Hippocampal formation (tissue), 2 donors: ENCODE data around the gene LGR6.
"Not testable (repeated sequence)": the region's sequence is repeated elsewhere in the genome, so short reads cannot be mapped to it uniquely, and the experiment has no call there.

Source experiments
- DNase-seq, 2 donors: peaks; one replicate each; lab custom pipeline; 2025; lab: John Stamatoyannopoulos, UW

The LGR6 gene

GRCh38 chr1:202240226-202240625 is 46.6 kb downstream of the LGR6 start:
- not testable (repeated sequence) for DNase-seq

GRCh38 chr1:202240956-202241355 is 47.4 kb downstream of the LGR6 start:
- no peak for DNase-seq

GRCh38 chr1:202241376-202242079 is 47.9 kb downstream of the LGR6 start:
- no peak for DNase-seq

GRCh38 chr1:202242080-202242419 is 48.5 kb downstream of the LGR6 start:
- DNase-seq, result no peak

DNA sequence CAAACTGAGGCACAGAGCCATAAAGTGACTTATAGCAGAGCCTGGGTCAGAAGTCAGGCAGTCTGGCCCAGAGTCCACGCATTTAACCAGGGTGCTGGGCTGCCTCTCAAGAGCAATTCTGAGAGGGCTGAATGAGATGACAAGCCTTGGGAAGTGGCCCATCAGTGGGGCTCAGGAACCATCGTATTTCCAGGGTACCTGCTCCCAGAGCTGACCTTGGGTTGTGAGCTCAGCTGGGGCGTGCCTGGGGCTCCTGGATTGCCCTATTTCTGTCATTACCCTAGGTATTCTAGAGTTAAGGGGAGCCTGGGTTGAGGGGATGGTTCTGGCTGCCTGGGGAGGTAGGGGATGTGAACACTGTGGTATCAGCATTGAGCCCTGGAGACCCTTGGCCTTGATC is 49.4 kb downstream of the LGR6 start:
- no peak for DNase-seq

DNA sequence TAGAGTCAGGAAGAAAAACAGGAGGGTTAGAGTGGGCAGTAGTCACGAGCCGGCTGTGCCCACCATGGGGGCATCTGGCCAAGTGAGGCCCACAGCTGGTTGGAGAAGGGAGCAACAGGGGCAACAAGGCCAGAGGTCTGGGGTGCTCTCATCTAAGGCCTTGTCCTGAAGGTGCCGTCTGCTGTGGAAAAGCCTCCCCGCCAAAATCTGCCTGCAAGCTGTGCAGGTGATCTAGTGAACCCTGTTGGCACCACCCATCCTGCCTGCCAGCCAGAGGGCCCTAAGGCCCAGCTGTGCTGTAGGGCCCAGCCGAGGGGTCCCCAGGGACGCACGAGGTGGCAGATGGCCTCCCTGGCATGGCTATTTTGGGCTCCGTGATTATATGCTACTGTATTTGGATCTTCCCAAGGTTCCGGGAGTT is 51.3 kb downstream of the LGR6 start:
- DNase-seq, result no peak

DNA sequence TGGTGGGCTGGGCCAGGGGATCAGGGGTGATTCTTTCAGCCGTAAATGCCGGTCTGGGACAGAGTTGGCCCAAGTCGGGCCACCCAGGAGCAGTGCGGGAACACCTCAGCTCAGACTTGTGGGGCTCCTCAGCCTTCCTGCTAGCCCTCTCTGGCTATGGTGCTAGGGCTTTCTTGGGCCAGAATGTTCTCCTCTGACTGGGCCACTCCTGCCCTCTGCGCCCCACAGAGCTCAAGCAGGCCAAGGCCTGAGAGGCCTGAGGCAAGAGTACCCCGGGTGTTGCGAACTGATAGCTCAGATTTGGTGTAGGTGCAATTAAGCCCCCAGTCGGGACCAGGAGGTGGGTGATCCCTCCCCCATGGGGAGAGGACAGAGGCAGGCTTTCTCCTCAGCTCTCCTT is 51.8 kb downstream of the LGR6 start:
- no peak for DNase-seq

DNA sequence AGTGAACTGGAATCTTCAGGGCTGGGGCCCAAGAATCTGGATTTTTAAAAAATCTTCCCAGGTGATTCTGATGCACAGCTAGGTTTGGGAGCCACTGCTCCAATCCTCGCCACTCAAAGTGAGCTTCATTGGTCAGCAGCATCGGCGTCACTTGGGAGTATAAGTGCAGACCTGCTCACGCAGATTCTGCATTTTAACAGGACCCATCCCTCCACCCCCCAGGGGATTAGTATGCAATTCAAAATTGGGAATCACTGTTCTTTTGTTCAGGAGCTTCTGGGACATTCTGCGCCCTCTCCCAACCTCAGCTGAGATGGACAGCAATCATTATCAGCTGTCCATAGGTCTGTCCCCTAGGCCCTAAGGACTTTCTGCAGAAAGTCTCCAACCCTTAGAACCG is 53.5 kb downstream of the LGR6 start:
- DNase-seq, result no peak

DNA sequence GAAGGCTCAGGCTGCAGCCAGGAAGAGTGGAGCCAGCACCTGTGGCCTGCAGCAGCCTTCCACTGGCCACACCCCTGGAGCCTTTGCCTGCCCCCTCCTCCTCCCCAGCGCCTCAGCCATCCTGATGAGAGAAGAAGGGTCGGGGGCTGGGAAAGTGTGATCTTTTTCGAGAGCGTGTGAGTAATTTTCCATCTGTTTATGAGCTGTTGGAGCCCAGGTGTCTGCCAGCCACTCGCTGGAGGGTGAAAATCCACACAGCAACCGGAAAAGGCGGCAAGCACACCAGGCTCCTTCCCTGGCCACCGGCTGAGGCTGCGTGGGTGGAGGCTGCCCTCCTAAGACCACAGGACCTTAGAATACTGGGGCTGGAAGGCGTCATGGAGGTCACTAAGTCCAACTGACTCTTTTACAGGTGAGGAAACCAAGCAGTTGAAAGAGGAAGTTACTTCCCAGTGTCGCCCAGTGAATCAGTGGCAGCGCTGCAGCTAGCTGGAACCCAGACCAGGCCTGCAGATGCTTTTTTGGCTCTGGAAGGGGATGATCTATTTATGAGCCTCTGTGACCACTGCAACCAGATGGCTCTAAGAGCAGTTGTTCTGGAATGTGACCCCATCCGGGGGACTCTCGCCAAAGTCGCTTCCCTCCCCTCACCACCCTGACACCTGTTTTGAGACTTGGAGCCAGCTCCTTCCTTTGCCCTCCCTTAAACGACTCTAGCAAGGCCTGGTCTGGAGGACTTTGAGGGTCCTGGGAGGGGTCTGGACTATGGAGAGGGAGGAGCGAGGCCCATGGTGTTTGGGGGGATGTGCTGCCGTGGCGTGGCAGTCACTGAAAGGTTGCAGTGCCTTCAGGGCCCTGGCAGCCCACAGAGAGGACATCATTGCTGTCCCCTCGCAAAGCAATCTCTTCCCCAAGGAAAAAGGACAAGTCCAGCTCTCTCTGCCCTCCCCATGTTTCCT is 54.5 kb downstream of the LGR6 start:
- no peak for DNase-seq

- DNase-seq, result no peak
Observed at GRCh38 chr1:202248861-202249260, 55.3 kb downstream of the LGR6 start.

GRCh38 chr1:202249436-202249835 is 55.8 kb downstream of the LGR6 start:
- DNase-seq, result no peak

- peak; percentile 15 to 59 for DNase-seq
Observed at GRCh38 chr1:202249846-202250245, 56.2 kb downstream of the LGR6 start.

GRCh38 chr1:202250982-202251381 is 57.4 kb downstream of the LGR6 start:
- no peak for DNase-seq

DNA sequence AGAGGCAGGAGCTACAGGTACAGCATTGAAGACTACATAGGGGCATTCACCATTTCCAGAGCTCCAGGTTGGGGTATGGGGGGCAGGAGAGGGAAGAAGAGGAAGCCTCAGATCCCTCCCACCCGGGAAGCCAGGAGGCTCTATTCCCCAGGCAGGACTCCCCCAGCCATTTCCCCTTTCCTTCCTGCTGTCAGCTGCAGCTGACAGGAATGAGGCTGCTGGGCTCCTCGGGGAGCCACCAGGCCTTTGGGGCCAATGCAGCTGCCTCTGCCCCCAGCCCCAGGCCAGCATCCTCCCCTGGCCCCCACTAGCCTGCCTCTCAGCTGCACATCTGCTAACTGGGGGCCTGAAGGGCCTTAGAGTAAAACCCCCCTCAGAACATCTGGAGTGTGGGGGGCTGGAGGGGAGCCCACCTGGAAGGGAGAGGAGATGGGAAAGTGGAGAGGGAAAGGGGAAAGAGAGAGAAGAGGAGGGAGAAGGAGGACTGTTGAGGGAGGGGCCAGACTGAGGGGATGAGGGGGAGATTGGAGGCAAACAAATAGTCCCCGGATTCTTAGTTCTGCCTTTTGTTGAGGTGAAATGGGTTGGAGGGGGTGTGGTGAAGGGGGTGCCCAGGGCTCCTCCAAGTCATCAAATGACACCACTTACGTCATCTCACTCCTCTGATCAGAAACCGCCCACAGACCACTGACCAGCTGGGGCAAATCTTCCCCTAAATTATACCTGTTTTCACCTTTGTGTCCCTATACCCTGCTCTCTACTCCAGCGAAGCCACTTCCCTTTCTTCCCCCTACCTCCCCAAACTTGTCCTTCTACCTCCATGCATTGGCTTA is 58.0 kb downstream of the LGR6 start:
- DNase-seq, result no peak

DNA sequence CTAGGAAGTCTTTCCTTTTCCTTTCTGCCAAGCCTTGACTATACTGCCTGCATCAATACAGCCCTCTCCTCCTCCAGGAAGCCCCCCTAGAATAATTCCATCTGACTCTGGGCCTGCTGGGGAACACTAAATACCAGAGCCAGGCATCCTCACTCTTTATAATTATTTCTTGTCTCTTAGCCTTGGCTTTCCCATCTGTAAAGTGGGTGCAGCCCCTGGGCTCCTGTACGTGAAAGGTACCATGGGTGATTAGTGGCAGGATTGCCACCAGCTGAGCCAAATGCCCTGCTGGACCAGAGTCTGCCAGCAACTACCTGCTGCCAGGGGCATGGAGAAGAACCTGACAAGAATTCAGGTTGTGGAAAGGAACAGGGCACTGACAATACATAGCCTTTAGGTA is 58.7 kb downstream of the LGR6 start:
- no peak for DNase-seq

DNA sequence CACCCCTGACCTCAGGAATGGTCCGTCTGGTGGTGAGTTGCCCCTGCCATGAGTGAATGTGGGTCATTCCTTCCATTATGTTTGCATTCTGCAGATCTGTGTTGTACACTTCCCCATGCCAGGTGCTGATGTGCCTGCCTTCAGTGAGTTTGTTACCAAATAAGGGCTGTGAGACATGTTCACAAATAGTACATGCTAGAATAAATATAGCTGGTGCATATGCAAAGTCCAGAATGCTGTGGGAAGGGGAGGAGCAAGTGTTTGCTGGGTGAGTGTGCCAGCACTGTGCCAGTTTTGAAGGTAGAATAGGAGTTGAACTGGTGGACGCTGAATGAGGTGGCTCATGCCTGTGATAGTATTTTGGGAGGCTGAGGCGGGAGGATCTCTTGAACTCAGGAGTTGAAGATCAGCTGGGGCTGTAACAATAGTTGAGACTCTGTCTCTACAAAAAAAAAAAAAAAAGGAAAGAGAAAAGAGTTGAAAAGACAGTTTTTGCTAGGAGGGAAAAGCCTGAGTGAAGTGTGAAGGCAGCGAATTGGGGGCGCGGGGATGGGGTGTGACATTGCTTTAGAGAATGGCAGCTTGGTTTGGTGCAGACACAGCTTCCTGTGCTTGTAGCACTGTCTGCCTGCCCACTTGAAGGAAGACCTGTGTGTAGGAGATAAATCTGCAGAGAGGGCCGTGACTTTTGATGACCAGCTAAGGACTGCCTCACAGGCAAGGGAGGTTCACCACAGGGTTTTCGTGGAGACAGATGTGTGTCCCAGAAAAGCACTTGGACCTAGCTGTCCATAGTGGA is 61.1 kb downstream of the LGR6 start:
- DNase-seq, result no peak

- DNase-seq, result no peak
Observed at GRCh38 chr1:202255343-202255742, 61.7 kb downstream of the LGR6 start.

DNA sequence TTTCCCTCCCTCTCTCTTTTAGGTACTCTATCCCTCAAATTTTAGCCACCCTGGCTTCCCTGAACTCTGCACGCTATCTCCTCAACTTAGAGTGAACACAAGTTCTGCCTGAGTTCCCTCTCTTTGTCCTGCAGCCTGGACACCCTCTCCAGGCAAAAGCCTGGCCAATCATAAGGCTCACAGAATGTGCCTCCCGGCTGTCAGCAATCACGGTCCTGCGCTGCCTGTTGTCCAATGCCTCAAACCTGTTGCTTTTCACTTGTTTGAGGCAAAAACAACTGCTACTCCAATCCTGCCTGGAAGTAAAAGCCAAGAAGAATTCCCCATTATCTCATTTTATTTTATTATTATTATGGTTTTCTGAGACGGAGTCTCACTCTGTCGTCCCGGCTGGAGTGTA is 66.1 kb downstream of the LGR6 start:
- no peak for DNase-seq

- DNase-seq, result not testable (repeated sequence)
Observed at GRCh38 chr1:202261209-202261958, 67.8 kb downstream of the LGR6 start.

- no peak for DNase-seq
Observed at GRCh38 chr1:202263628-202264027, 70.0 kb downstream of the LGR6 start.

DNA sequence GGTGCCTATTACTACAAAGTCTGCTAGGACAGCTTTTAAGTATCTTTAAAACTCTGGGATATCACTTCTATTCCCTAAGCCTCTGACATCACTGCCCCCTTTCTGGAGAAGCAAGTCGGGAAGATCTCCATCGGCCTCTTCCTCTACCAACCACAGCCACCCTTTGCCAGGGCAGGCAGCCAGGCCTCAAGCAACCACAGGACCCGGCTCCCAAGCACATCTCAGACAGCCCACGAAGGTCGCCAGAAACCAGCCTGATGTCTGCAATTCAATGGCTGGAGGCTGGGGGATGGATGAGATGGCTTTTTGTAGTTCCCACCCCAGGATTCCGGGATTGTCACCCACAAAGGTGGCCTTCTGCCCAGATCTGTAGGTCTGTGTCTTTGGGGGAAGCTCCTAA is 70.7 kb downstream of the LGR6 start:
- no peak for DNase-seq
